ENCODE data around the gene AQP12B.
"Not testable (repeated sequence)": the region's sequence is repeated elsewhere in the genome, so short reads cannot be mapped to it uniquely, and the experiment has no call there.

AQP12B gene

GRCh38 chr2:240678909-240679308, 3.8 kb downstream of the AQP12B start:
- not testable (repeated sequence) for DNase-seq (ENCODE audit: low read depth in 2 of 2); H3K4me3 ChIP-seq (replicated peaks in 1 of 2; ENCODE audit: low read depth in 2 of 2, low read length in 2 of 2)

GRCh38 chr2:240678043-240678442, 4.6 kb downstream of the AQP12B start:
- DNase-seq (ENCODE audit: low read depth in 2 of 2); H3K4me3 ChIP-seq (replicated peaks in 1 of 2; ENCODE audit: low read depth in 2 of 2, low read length in 2 of 2): not testable (repeated sequence)

DNA sequence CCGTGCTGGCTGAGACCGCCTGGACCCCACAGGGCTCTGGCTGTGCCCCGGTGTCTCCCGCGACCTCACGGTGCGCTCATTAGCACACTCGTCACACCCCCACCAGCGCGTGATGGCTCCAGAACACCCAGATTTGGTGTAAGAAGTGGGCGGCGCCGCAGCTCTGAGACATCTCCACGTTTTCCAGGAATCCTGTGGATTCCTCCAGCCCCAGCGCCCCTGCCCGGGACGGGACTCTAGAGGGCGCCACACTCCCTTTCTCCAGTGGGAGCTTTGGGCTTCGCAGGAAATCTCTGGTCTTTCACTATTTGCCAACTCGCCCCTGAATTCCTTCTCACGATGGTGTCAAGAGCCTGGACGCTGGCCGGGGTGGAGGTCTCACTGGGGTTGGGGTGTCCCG, 7.3 kb downstream of the AQP12B start:
- not testable (repeated sequence) for H3K4me3 ChIP-seq (replicated peaks in 1 of 2; ENCODE audit: low read depth in 2 of 2, low read length in 2 of 2); DNase-seq (ENCODE audit: low read depth in 2 of 2)

DNA sequence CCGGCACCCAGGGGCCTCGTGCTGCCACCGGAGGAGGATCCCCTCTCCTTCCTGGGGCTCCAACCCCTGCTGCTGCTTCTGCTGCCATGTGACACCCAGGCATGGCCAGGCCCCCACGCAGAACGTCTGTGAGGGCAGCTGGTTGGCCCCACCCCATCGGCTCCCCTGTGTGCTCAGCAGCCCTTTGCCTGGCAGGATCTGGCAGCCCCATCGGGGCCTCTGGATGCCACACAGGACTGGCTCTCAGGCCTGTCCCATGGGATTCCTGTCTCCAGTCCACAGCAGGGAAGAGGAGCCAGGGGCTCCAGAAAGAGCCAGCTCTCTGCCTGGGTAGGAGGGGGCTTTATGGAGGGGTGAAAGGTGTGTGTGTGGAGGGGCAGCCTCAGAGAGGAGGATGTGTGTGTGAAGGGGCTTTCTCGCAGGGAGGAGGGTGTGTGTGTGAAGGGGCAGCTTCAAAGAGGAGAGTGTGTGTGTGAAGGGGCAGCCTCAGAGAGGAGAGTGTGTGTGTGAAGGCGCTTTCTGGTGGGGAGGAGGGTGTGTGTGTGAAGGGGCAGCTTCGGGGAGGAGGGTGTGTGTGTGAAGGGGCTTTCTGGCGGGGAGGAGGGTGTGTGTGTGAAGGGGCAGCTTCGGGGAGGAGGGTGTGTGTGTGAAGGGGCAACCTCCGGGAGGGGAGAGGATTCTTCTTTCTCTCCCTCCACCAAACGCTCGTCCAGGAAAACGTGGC, 8.1 kb downstream of the AQP12B start:
- DNase-seq (ENCODE audit: low read depth in 2 of 2), result not testable (repeated sequence)

GRCh38 chr2:240672701-240673190, 9.9 kb downstream of the AQP12B start:
- DNase-seq (ENCODE audit: low read depth in 2 of 2), result no peak
- no peak for TF ChIP-seq CTCF (IDR thresholded peaks at IDR 0.05; ENCODE audit: low read depth, low read length)
- H3K4me3 ChIP-seq (replicated peaks in 1 of 2; ENCODE audit: low read depth in 2 of 2, low read length in 2 of 2), result no peak overlapping the region

More for the DNA sequence above, 8.1 kb downstream of the AQP12B start:
- not testable (repeated sequence) for H3K4me3 ChIP-seq (replicated peaks in 1 of 2; ENCODE audit: low read depth in 2 of 2, low read length in 2 of 2)

DNA sequence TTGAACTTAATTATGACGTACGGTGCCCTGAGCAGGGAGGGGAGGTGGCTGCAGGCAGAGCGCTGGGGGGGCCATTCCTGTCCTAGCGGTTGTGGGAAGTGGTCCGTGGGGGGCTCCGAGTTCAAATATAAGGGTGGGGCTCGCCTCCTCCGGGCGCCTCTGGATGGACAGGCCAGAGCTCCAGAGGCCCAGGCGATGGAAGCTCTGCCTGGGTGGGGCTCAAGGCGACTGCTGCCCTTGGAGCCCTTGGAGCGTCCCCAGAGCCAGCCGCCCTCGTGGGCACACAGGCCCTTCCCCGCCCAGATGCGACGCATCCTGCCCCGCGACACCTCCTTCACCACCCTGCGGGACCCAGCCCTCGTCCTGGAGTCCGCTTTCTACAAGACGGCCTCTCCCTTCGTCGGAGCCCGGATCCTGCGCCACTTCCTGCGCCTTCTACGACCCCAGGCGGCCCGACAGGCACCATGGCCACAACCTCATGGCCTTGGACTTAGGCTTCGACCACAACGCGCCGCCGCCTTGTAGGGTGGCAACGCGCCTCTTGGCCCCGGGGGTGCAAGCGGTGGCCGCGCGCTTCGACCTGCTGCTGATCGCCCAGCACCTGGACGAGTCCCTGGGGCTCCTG, 10.5 kb downstream of the AQP12B start:
- no peak for TF ChIP-seq CTCF (IDR thresholded peaks at IDR 0.05; ENCODE audit: low read depth, low read length)
- no peak for DNase-seq (ENCODE audit: low read depth in 2 of 2)
- no peak overlapping the region for H3K4me3 ChIP-seq (replicated peaks in 1 of 2; ENCODE audit: low read depth in 2 of 2, low read length in 2 of 2)

- DNase-seq (ENCODE audit: low read depth in 2 of 2), result no peak
- H3K4me3 ChIP-seq (replicated peaks in 1 of 2; ENCODE audit: low read depth in 2 of 2, low read length in 2 of 2), result no peak overlapping the region
- TF ChIP-seq CTCF (IDR thresholded peaks at IDR 0.05; ENCODE audit: low read depth, low read length), result no peak
Measured at GRCh38 chr2:240670950-240671349, 11.7 kb downstream of the AQP12B start.

DNA sequence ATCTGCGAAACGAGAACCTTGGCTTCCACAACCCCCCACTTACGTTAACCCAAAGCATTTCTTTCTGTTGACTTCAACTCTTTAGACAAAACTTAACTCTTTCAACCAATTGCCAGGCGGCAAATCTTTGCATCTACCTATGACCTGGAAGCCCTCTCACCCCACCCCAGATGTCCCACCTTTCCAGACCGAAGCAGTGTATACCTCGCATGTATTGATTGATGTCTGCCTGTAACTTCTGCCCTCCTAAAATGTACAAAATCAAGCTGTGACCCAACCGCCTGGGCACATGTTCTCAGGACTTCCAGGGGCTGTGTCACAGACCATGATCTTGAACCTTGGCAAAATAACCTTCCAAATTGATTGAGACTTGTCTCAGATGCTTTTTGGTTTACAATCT, 12.3 kb downstream of the AQP12B start:
- no peak for DNase-seq (ENCODE audit: low read depth in 2 of 2)
- no peak overlapping the region for H3K4me3 ChIP-seq (replicated peaks in 1 of 2; ENCODE audit: low read depth in 2 of 2, low read length in 2 of 2)
- no peak for TF ChIP-seq CTCF (IDR thresholded peaks at IDR 0.05; ENCODE audit: low read depth, low read length)

GRCh38 chr2:240664622-240665021, 18.1 kb downstream of the AQP12B start:
- DNase-seq (ENCODE audit: low read depth in 2 of 2), result no peak
- TF ChIP-seq CTCF (IDR thresholded peaks at IDR 0.05; ENCODE audit: low read depth, low read length), result no peak
- H3K4me3 ChIP-seq (replicated peaks in 1 of 2; ENCODE audit: low read depth in 2 of 2, low read length in 2 of 2), result no peak overlapping the region

Data from cardiac fibroblast (primary cell).